Testis (tissue), 2 donors: ENCODE data around the gene HSPA1L.

Experiments used
- CTCF ChIP-seq, 3 experiments: fragments of 450-650 bp in 2 of 3; fragments of 200-600 bp in 1 of 3; sonication (generic) in 1 of 3; IDR thresholded peaks; one replicate each; pipeline ENCODE4 v1.5.1; 2016 to 2019; ENCODE audit warnings: antibody characterized with exemption in 3 of 3, mild to moderate bottlenecking in 2 of 3, moderate library complexity in 1 of 3
- POLR2A ChIP-seq: fragments of 450-650 bp; IDR thresholded peaks from one replicate; pipeline ENCODE4 v1.6.1; 2017; ENCODE audit warnings: antibody characterized with exemption, mild to moderate bottlenecking, moderate library complexity

- no peak for TF ChIP-seq POLR2A
- no peak for TF ChIP-seq CTCF (IDR thresholded peaks at IDR 0.05)
These were observed 52.0 kb downstream of the HSPA1L start for GRCh38 chr6:31762878-31763618.
